Neutrophil (primary cell): ENCODE data around the gene TOP2A.

Source experiments
- H3K27ac ChIP-seq: fragments of 200-600 bp; sonication (generic); 2 replicates; pipeline ENCODE4 v1.5.1; 2016; ENCODE audit warnings: mild to moderate bottlenecking, moderate library complexity
- H3K27me3 ChIP-seq: fragments of 200-600 bp; sonication (generic); 2 replicates; pipeline ENCODE4 v1.6.0; 2016; ENCODE audit warnings: mild to moderate bottlenecking
- H3K36me3 ChIP-seq: fragments of 200-600 bp; sonication (generic); 2 replicates; pipeline ENCODE4 v1.5.1; 2017
- H3K4me1 ChIP-seq, 2 experiments: fragments of 200-600 bp in 1 of 2; sonication (generic) in 1 of 2; 1 replicate in 1 of 2; 2 replicates in 1 of 2; pipeline versions ENCODE4 v1.5.1 to v1.6.1; 2013 to 2016; ENCODE audit warnings: low read depth in 1 of 2, low read length in 1 of 2, mild to moderate bottlenecking in 1 of 2, moderate library complexity in 1 of 2; ENCODE audit not compliant: control insufficient read depth in 1 of 2, insufficient read depth in 1 of 2
- H3K4me3 ChIP-seq, 2 experiments: fragments of 200-600 bp in 1 of 2; sonication (generic) in 1 of 2; 1 replicate in 1 of 2; 2 replicates in 1 of 2; pipeline ENCODE4 v1.5.1; 2013 to 2016; ENCODE audit warnings: low read depth in 1 of 2, low read length in 1 of 2, mild to moderate bottlenecking in 1 of 2, moderate library complexity in 1 of 2
- H3K9me3 ChIP-seq: fragments of 200-600 bp; sonication (generic); 2 replicates; pipeline ENCODE4 v1.5.1; 2016
- CTCF ChIP-seq: fragments of 200-600 bp; sonication (generic); IDR thresholded peaks from 2 replicates; pipeline ENCODE4 v1.5.1; 2016; ENCODE audit warnings: antibody characterized with exemption

The TOP2A gene

GRCh38 chr17:40351359-40352236 lies 66.1 kb downstream of the TOP2A start:
- no peaks in the 10 kb centered on the region for H3K27me3 ChIP-seq
- TF ChIP-seq CTCF, result no peak
- H3K36me3 ChIP-seq, result peaks cover 100% of the 10 kb centered on the region
- peak overlapping the region; percentile 64 for H3K27ac ChIP-seq
- H3K9me3 ChIP-seq, result no peaks in the 10 kb centered on the region
- H3K4me1 ChIP-seq, result peaks cover 51 to 70% of the 10 kb centered on the region in 2 experiments
- H3K4me3 ChIP-seq, result no peak overlapping the region

DNA sequence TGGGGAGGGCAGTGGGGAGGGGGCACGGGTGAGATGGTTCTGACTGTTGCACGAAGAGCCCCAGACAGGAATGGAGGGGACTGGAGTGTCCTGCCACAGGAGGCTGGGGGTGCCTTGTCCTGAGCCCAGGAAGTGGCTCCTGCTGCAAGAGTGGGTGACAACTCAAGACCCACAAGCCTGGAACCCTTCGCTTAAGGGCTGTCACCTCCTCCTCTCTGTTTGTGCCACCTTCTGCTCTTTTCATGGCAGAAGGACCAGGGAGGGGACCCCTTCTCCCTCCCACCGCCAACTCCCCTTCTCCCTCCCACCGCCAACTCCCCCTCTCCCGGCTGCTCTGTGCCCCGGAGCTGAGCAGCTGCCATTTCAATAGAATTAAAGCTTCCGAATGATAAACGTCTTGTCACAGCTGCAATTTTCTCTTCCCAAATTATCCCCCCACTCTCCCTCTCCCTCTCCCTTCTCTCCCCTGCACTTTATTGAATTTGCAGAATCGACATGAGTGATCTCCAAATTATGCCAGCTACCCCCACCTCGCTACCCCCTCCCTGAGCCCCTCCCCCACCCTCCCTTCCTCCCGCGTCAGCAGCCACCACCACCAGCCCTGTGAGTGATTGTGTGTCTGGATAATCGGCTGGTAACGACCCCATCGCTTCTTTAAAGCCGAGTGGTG lies 66.9 kb downstream of the TOP2A start:
- Histone ChIP-seq H3K27ac (no peak overlapping the region), H3K4me3 (no peak overlapping the region), H3K27me3 (no peaks in the 10 kb centered on the region), H3K4me1 (peaks cover 58 to 78% of the 10 kb centered on the region in 2 experiments), H3K9me3 (no peaks in the 10 kb centered on the region), H3K36me3 (peaks cover 98% of the 10 kb centered on the region)
- no peak for TF ChIP-seq CTCF

- TF ChIP-seq CTCF, result no peak
- H3K27ac ChIP-seq, result peak overlapping the region; percentile 48
- H3K4me1 ChIP-seq, result peaks cover 65 to 83% of the 10 kb centered on the region in 2 experiments
- peaks cover 98% of the 10 kb centered on the region for H3K36me3 ChIP-seq
- H3K4me3 ChIP-seq, result no peak overlapping the region
- H3K9me3 ChIP-seq, result no peaks in the 10 kb centered on the region
- no peaks in the 10 kb centered on the region for H3K27me3 ChIP-seq
Measured at GRCh38 chr17:40349895-40350688, 67.6 kb downstream of the TOP2A start.

DNA sequence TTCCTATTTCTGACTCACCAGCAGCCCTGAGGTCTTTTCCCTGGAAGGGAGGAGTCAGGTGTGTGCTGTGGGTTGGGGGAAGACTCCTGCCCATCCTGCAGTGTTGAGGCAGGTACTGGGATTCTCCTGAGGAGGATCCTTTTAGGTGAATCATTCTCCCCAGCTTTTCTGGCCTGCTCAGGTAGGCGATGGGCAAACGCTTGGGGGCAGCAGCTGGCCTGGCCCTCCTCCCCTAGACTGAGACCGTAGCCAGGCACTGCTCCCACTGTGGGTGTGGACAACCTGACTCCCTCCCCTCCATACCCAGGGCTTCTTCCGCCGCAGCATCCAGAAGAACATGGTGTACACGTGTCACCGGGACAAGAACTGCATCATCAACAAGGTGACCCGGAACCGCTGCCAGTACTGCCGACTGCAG lies 68.2 kb downstream of the TOP2A start:
- Histone ChIP-seq H3K36me3 (peaks cover 97% of the 10 kb centered on the region), H3K4me1 (peaks cover 67 to 84% of the 10 kb centered on the region in 2 experiments), H3K27me3 (no peaks in the 10 kb centered on the region), H3K27ac (peak overlapping the region; percentile 48), H3K9me3 (no peaks in the 10 kb centered on the region), H3K4me3 (no peak overlapping the region)
- TF ChIP-seq CTCF, result no peak
